Fibroblast of skin of back (primary cell): ENCODE results near the gene CLDN1.
"Not testable (repeated sequence)": the region's sequence is repeated elsewhere in the genome, so short reads cannot be mapped to it uniquely, and the experiment has no call there.

Source experiments
- DNase-seq: peaks from one replicate; pipeline ENCODE4 v3.0.0-alpha.2; 2013

The CLDN1 gene

DNA sequence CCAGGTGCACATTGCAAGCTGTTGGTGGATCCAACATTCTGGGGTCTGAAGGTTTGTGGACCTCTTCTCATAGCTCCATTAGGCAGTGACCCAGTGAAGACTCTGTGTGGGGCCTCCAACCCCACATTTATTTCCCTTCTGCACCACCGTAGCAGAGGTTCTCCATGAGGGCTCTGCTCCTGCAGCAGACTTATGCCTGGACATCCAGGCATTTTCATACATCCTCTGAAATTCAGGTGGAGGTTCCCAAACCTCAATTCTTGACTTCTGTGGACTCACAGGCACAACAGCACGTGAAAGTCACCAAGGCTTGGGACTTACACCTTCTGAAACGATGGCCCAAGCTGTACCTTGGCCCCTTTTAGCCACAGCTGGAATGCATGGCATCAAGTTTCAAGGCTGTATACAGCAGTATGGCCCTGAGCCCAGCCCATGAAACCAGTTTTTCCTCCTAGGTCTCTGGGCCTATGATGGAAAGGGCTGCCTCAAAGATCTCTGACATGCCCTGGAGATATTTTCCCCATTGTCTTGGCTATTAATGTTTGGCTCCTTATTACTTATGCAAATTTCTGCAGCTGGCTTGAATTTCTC is 30.2 kb downstream of the CLDN1 start:
- DNase-seq = no peak

DNA sequence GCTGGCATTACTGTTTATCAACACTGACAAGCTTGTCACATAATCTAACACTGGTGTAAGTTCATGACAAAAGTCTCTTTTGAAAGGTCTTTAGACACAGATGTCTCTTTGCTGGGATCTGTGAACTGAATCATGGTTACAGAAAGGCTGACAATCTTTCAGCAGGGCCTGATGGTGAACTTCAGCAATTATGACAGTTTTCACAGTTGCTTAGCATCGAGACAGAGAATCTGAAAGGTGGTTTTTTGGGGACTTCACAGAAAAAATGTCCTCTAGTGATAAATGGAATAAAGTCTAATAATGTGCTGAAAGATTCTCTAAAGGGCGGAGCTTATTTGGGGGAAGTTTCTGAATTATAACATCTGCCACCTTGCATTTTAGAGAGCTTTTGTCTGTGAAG is 32.3 kb downstream of the CLDN1 start:
- DNase-seq = no peak

DNA sequence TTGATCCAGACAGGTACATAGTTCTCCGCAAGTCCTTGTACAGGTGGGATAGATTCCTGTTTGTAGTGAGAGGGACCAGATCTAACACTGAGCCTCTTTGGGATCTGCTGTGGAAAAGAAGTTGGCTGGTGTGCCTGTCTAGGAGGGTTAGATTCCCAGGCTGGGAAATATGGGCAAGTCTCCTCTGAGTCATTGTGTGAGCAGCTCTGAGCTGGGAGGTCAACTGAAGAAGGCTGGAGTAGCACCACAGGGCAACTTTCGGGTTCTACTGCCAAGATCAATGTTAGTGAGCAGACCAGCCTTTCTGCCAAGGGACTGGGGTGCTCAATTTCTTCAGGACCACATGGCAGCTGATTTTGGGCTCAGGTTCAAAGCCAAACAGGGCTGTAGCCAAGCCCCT is 33.4 kb downstream of the CLDN1 start:
- DNase-seq = peak; percentile 7

DNA sequence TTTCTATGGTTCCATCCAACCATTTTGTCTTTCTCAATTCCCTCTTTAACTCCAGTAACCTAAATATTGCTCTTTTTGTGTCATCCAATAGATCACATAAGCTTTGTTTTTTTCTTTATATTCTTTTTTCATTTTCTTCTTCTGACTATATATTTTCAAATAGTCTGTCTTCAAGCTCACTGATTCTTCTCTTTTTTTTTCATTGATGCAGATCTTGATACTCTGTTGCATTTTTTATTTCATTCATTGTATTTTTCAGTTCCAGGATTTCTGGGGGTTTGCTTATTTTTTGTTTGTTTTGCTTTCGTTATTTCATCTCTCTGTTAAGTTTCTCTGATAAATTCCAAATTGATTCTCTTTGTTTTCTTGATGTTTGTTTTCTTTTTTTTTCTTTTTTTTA is 36.2 kb downstream of the CLDN1 start:
- DNase-seq = no peak

DNA sequence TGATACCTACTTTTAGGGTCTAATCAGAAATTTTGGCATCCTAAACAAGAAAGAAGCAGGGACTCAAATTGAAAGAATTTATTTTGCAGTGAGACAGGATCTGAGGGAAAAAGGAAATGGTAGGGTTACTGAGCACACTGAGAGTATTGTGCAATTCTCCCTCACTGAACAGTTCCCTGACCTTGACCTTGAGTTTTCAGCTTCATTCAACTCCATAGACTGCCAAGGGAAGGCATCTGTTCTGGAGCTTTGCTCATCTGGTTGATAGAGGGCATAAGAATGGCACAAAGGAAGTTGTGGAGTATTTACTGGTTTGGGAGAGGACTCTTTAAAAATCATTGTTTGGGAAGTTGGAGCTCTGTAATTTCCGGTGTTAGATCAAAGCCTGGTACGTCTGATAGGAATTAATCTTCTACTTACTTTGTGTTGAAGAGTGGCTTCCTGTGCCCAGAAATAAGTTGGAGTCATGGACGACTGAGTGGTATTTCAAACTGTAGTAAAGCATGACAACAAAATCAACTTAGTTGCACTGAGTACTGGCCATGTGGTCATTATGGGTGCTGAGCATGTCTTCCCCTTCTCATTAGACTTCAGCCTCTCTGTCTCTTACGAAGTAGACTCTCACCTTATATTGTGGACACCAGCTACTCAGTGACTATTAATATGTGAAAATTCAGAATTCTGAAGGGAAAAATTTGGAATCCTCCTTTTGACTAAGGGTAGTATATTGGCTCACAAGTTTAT is 40.8 kb downstream of the CLDN1 start:
- DNase-seq = no peak

DNA sequence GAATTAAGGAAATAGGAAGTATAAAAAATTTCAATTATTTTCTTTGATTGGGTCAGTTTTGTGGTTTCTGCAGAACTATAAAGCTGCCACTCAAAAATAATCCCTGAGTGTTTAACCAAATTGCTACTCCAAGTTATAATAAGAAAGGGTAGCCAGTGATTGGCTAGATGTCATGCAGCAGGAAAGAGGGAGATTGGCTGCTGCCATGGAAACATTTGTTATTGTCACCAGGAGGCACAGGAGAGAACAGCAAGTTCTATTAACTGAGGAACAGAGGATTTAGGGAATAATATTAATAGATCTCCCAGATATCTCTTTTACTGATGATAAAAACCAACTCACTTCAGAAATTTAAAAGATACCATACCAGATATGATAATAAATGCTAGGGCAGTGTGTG is 42.6 kb downstream of the CLDN1 start:
- DNase-seq = no peak

DNA sequence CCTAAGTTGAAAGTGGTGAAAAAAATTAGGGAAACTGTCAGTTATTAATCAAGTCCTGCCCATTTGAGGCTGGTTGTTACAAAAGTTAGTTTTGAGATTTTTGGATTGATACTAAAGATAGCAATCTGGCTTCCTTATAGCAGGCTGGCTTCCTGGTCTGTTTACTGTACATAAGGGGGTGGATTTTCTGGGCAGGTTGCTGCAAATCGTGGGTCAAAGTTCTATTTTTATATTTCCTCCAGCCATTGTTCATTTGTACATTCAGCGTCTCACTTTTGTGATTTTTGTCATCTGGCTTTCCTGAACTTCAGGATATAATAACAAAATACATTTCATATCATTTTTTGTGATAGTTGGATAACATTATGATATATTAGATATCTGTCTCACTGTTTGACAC is 49.5 kb downstream of the CLDN1 start:
- DNase-seq = no peak

DNA sequence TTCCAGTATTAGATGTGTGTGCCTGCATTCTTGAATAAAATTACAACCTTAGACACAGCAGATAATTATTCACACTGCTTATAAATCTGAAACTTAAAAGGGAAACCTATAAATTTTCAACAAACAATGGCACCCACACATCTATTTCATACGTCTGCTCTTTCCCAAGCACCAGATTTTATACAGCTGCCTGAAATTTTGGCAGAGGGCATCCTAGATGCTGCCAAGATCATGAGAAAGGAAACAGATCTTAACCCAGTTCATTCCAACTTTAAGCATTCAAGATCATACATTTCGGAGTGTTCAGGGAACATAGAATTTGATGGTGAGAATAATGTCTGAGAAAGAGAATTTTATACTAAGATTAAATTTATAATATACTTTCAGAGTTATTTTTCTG is 53.1 kb downstream of the CLDN1 start:
- DNase-seq = no peak

DNA sequence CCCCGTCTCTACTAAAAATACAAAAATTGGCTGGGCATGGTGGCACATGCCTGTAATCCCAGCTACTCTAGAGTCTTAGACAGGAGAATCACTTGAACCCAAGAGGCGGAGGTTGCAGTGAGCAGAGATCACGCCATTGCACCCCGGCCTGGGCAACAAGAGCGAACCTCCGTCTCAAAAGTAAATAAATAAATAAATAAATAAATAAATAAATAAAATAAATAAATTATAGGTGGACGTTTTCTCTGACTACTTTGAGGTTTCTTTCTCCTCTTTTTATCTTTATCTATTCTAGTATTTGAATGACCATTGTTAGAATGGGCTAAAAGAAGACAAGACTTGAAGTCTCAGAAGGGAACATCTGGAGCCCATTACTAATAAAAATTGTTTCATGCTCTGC is 54.8 kb downstream of the CLDN1 start:
- DNase-seq = not testable (repeated sequence)

DNA sequence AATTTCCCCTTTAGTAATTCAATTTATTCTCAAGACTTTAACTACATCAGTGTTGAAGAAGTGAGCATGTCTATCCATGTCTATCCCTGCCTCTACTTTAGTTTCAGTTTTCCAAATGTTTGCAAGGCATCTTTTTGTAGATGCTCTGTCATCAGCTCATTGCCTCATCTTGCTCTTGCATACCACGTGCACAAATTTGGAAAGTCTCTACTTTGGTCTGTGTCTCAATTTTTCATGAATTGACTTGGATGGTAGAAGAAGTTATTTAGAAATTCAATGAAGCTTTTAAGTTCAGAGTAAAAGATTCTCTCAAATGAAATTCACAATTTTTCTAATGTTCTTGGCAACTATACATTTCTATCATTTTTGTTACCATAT is 55.3 kb downstream of the CLDN1 start:
- no peak for DNase-seq

DNA sequence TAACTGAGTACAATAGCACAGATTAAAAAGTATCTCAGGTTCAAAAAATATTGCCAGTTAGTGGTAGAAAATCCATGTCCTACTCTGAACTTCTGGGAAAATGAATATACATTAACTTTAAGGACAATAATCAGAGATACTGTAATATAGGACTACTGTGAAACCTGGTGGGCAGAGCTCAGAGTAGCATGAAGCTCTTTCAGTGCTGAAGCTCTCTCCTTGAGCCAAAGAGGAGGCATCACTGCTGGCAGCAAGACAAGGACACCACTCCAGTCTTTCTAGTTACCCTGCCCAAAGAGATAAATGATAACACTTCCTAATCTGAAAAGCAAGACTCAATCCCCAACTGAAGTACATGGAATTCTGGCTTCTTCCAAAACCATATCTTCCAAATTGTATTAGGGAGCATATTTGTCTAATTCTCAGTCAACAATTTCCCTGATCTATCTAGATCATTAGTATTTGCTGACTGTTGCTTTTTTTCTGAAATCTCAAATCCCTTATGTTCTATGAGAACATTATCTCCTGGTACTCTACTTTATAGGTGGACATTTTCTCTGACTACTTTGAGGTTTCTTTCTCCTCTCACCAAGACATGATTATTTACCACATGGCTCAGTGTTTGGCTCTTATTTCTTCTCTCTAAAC is 55.9 kb downstream of the CLDN1 start:
- no peak for DNase-seq

DNA sequence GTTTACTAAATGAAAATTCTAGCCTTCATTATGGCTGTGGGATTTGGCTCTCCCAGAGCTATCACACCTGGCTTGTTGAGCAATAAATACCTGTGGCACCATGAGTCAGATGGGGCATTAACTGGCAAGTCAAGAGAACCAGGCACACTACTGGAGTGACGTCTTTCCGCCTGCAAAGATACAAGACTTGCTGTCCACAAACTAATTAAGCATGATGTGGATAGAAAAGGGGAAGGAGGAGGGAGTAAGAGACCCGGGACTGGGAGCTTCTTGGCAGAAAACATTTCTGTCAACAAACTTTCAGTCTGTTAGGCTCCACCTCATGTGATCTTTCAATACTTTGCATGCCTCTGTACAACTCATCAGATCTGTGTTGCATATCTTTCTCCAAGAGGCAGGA is 56.5 kb downstream of the CLDN1 start:
- DNase-seq = peak; percentile 69

DNA sequence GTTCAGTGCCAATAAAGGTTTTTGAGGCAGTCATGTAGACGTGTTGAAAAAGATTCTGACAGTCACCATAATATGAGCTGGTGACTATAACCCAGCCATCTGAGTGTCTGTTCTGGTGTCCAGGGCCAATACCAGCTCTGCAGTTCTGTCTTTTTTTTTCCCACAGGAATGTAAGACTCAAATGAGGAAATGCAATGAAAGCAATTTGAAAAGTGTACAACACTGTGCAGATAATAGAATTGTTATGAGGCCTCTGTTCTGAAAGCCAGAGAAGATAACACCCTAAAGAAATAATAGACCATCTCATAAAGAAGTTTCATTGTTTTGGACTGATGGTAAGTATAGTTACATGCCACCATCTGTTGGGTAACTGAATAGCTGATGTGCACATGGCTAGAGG is 57.1 kb downstream of the CLDN1 start:
- DNase-seq = peak; percentile 22

DNA sequence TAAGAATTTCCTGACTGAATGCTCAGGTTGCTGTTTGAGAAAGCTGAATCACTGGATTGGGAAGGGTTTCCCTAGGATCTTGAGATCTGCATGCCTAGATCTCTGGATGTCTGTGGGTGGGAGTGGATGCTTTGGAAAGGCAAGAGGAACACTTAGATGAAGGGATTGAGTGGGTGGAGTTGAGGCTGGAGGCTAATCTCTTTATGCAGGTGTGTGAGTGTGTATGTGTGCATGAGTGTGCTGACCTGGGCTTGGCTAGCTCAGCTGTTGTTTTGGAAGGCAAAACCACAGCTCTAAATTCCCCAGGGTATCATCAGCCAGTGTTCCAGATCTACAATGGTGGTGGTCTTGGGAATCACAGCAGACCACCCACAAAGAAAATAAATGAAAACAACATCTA is 60.5 kb downstream of the CLDN1 start:
- no peak for DNase-seq

DNA sequence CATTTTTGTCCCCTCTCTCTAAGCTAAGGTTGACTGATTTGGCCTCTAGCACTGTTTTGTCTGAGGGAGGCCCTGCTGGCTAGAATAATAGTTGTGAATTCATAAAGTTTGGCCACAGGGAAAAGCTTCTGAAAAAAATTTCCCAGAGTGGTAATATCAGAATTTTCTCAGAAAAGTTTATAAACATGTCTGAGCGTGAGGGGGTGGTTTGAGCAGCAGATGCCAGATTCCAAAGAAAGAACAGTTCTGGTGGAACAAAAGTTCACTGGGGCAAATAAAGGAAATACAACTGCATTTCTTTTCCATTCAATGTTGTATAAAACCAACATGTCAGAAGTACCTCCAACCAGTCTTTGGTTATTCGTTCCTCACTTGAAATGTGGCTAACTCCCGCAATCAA is 61.2 kb downstream of the CLDN1 start:
- no peak for DNase-seq

DNA sequence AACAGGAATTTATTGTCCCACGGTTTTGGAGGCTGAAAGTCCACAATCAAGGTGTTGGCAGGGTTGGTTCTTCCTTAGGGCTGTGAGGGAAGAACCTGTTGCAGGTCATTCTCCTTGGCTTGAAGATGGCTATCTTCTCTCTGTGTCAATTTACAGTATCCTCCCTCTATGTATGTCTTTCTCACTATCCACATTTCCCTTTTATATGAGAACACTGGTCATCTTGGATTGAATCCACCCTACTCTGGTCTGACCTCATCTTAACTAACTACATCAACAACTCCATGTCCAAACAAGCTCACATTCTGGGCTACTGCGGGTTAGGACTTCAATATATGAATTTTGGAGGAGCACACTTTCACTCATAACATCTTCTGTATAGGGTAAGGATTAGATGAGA is 61.9 kb downstream of the CLDN1 start:
- DNase-seq = no peak

DNA sequence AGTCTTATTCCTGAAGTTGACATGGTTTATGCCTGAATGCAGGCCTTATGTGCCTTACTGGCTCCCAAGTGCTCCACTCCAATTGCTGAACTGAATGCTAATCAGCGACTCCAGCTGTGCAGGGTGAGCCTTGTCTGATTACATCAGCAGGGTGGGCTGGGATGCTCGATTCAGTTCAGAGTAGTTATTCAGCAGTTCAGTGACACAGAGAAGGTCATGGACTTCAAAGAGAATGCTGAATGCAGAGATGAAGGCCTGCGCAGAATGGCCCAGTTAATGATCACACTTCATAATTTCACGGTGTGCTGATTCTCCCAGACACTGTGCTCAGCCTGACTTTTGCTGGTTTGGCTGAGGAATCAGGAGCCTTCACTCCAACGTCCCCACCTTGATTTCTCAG is 63.6 kb downstream of the CLDN1 start:
- no peak for DNase-seq
